Panc1 (cell line): ENCODE results near the gene CPZ. TPM values are rescaled to one million over a fixed set of nuclear protein-coding genes. Genes with fewer than 3 reads are reported as not detected.

Experiments used
- ATAC-seq: fragments of 200-7000 bp; cut with Tn5 transposase; 2 replicates; pipeline ENCODE4 v1.9.1; 2020; ENCODE audit warnings: mild to moderate bottlenecking, moderate library complexity
- BruUV-seq: library from RNA; stranded (reverse); fragments of 400-500 nt; replicated peaks from 2 replicates; lab custom pipeline; 2021; lab: Mats Ljungman, UMichigan
- CTCF ChIA-PET: fragments of 300-600 bp; sonication (Branson Sonifier 250); formaldehyde crosslinking; loops from one replicate; lab custom pipeline; 2022; ENCODE audit warnings: antibody characterized with exemption; lab: Charles Lee
- POLR2A ChIA-PET: fragments of 300-600 bp; sonication (Branson Sonifier 250); formaldehyde crosslinking; loops from one replicate; lab custom pipeline; 2022; ENCODE audit warnings: antibody characterized with exemption; lab: Charles Lee
- DNase-seq: peaks from one replicate; pipeline ENCODE4 v3.0.0-alpha.2; 2010; ENCODE audit warnings: low read depth, low spot score
- H3K27ac ChIP-seq: 2 replicates; pipeline ENCODE4 v1.5.1; 2011; ENCODE audit warnings: mild to moderate bottlenecking, low read length, inconsistent platforms
- H3K27me3 ChIP-seq: fragments of 200-500 bp; sonication (Bioruptor generic); 2 replicates; pipeline ENCODE4 v1.6.0; 2014; ENCODE audit warnings: low read length, inconsistent platforms; ENCODE audit not compliant: control insufficient read depth, insufficient read depth
- H3K36me3 ChIP-seq: fragments of 200-500 bp; sonication (Bioruptor generic); 2 replicates; pipeline ENCODE4 v1.5.1; 2014; ENCODE audit warnings: inconsistent platforms, mild to moderate bottlenecking, low read length, moderate library complexity; ENCODE audit not compliant: control insufficient read depth, insufficient read depth
- H3K4me1 ChIP-seq: 2 replicates; pipeline ENCODE4 v1.5.1; 2011; ENCODE audit warnings: inconsistent platforms, mild to moderate bottlenecking, low read length, moderate library complexity; ENCODE audit not compliant: control insufficient read depth, insufficient read depth
- H3K4me3 ChIP-seq, 2 experiments: 2 replicates each; pipeline ENCODE4 v1.5.1; 2011 to 2012; ENCODE audit warnings: low read depth in 2 of 2, low read length in 2 of 2, mild to moderate bottlenecking in 2 of 2, inconsistent platforms in 1 of 2, moderate library complexity in 1 of 2
- H3K9me3 ChIP-seq: fragments of 200-500 bp; sonication (Bioruptor generic); 2 replicates; pipeline ENCODE4 v1.5.1; 2014; ENCODE audit warnings: low read depth, mild to moderate bottlenecking, inconsistent platforms, low read length, moderate library complexity; ENCODE audit not compliant: control insufficient read depth, insufficient read depth
- POLR2AphosphoS5 ChIP-seq: IDR thresholded peaks from 2 replicates; pipeline ENCODE4 v1.6.1; 2012; ENCODE audit warnings: mild to moderate bottlenecking, low read depth, low read length, moderate library complexity
- REST ChIP-seq, 2 experiments: IDR thresholded peaks; 2 replicates each; pipeline ENCODE4 v1.6.1; 2011 to 2012; ENCODE audit warnings: low read depth in 2 of 2, control low read depth in 1 of 2, low read length in 1 of 2, mild to moderate bottlenecking in 1 of 2, moderate library complexity in 1 of 2; ENCODE audit not compliant: insufficient read depth in 1 of 2
- SIN3A ChIP-seq: IDR thresholded peaks from 2 replicates; pipeline ENCODE4 v1.6.1; 2012; ENCODE audit warnings: low read depth, mild to moderate bottlenecking, low read length, moderate library complexity, borderline replicate concordance; ENCODE audit not compliant: insufficient read depth
- TCF7L2 ChIP-seq: IDR thresholded peaks from 2 replicates; pipeline ENCODE4 v1.6.1; 2011; ENCODE audit warnings: mild to moderate bottlenecking, low read depth, low read length, inconsistent platforms
- in situ Hi-C: cut with HindIII; loops from 2 replicates; pipeline ENCODE4 v1.10.0; 2016; ENCODE audit warnings: low sequenced_read_pairs, low pct_unique_long_range_greater_than_20kb
- intact Hi-C: fragments of 100-400 bp; cut with micrococcal nuclease; formaldehyde crosslinking; loops from one replicate; pipeline ENCODE4 v1.10.0; 2022; ENCODE audit not compliant: unreplicated experiment
- total RNA-seq: library from RNA; stranded (reverse); gene quantifications from one replicate; pipeline ENCODE4 v1.2.1, GENCODE V29; 2021; ENCODE audit not compliant: unreplicated experiment
- TF ChIP-seq, protein P1 (sequence below): fragments of 450-650 bp; IDR thresholded peaks from 2 replicates; pipeline ENCODE4 v1.5.1; 2017; ENCODE audit warnings: mild to moderate bottlenecking

CPZ gene
- total RNA-seq, 1 experiment from 2014 or later, result 0.15 TPM

- Histone ChIP-seq H3K36me3 (no peaks in the 10 kb centered on the region), H3K9me3 (no peaks in the 10 kb centered on the region), H3K27me3 (peaks cover 2% of the 10 kb centered on the region; the same call in 1 of the 2 replicates), H3K27ac (no peak overlapping the region), H3K4me3 (no peak overlapping the region), H3K4me1 (no peaks in the 10 kb centered on the region)
- no TSS peak for BruUV-seq
- ChIA-PET CTCF (interaction anchor here (0.6 kb wide), 1 partner anchor 115 kb away, joined by 4 read pairs; no protein-coding TSS in a partner anchor), POLR2A (no interaction called here)
- DNase-seq, result no peak
- no peak for ATAC-seq
- in situ Hi-C loops, result no loop called here
- TF ChIP-seq REST (IDR thresholded peaks at IDR 0.05; ENCODE audit: insufficient read depth in 1 of 2, low read depth in 2 of 2, low read length in 1 of 2) (no peak), SIN3A (no peak), TCF7L2 (no peak), POLR2AphosphoS5 (no peak)
- TF ChIP-seq, protein P1, sequence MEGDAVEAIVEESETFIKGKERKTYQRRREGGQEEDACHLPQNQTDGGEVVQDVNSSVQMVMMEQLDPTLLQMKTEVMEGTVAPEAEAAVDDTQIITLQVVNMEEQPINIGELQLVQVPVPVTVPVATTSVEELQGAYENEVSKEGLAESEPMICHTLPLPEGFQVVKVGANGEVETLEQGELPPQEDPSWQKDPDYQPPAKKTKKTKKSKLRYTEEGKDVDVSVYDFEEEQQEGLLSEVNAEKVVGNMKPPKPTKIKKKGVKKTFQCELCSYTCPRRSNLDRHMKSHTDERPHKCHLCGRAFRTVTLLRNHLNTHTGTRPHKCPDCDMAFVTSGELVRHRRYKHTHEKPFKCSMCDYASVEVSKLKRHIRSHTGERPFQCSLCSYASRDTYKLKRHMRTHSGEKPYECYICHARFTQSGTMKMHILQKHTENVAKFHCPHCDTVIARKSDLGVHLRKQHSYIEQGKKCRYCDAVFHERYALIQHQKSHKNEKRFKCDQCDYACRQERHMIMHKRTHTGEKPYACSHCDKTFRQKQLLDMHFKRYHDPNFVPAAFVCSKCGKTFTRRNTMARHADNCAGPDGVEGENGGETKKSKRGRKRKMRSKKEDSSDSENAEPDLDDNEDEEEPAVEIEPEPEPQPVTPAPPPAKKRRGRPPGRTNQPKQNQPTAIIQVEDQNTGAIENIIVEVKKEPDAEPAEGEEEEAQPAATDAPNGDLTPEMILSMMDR, result no peak
- intact Hi-C loops, result no loop called here
These were observed 6.3 kb upstream of the CPZ start for GRCh38 chr4:8586246-8586645.

GRCh38 chr4:8586671-8587468 is 5.7 kb upstream of the CPZ start:
- CTCF ChIA-PET, result interaction anchor here (0.6 kb wide), 1 partner anchor 115 kb away, joined by 4 read pairs; no protein-coding TSS in a partner anchor
- no TSS peak for BruUV-seq
- H3K36me3 ChIP-seq, result no peaks in the 10 kb centered on the region
- H3K4me3 ChIP-seq, result no peak overlapping the region
- DNase-seq (no peak), ATAC-seq (peak; percentile 72)
- peaks cover 2% of the 10 kb centered on the region; the same call in 1 of the 2 replicates for H3K27me3 ChIP-seq
- H3K27ac ChIP-seq, result no peak overlapping the region
- no peaks in the 10 kb centered on the region for H3K4me1 ChIP-seq
- POLR2A ChIA-PET, result no interaction called here
- TF ChIP-seq, protein P1, result peak; percentile 63
- no peak for TF ChIP-seq SIN3A
- in situ Hi-C loops (no loop called here), intact Hi-C loops (no loop called here)
- no peaks in the 10 kb centered on the region for H3K9me3 ChIP-seq
